Activated CD8-positive, alpha-beta memory T cell treated with anti-CD3 and anti-CD28 coated beads, Interleukin-2, amount 10 ng/mL, durations not matched to agents 7 days and 5 days (primary cell): ENCODE measurements around the gene ATP6V1C2. TPM values are rescaled to one million over a fixed set of nuclear protein-coding genes. Genes with fewer than 3 reads are reported as not detected.

Experiments
- ATAC-seq: fragments of 150-1000 bp; cut with Tn5 transposase; one replicate; pipeline ENCODE4 v1.10.0; 2021; ENCODE audit warnings: moderate library complexity
- CTCF ChIA-PET: fragments of 350-600 bp; sonication (Branson Sonifier 250); formaldehyde crosslinking; loops from one replicate; lab custom pipeline; 2021; ENCODE audit warnings: antibody characterized with exemption; lab: Charles Lee
- DNase-seq: peaks from one replicate; pipeline ENCODE4 v3.0.0-alpha.2; 2020
- H3K27ac Mint-ChIP-seq: one replicate; pipeline ENCODE4 v1.8.0; 2021; ENCODE audit warnings: mild to moderate bottlenecking, mixed read lengths
- H3K27me3 Mint-ChIP-seq: one replicate; pipeline ENCODE4 v1.8.0; 2021; ENCODE audit warnings: mixed read lengths
- H3K36me3 Mint-ChIP-seq: one replicate; pipeline ENCODE4 v1.8.0; 2021; ENCODE audit warnings: mild to moderate bottlenecking, mixed read lengths
- H3K4me1 Mint-ChIP-seq: one replicate; pipeline ENCODE4 v1.8.0; 2021; ENCODE audit warnings: mixed read lengths
- H3K4me3 Mint-ChIP-seq: one replicate; pipeline ENCODE4 v1.8.0; 2021; ENCODE audit warnings: mild to moderate bottlenecking, moderate library complexity, mixed read lengths
- H3K9me3 Mint-ChIP-seq: one replicate; pipeline ENCODE4 v1.8.0; 2022; ENCODE audit warnings: low read depth, mixed read lengths
- total RNA-seq, 2 experiments: library from RNA; stranded (reverse); gene quantifications; one replicate each; pipeline ENCODE4 v1.2.3, GENCODE V29; 2021

ATP6V1C2 gene
- total RNA-seq, 2 experiments from 2014 or later, result not detected

GRCh38 chr2:10764096-10764785 lies 42.8 kb downstream of the ATP6V1C2 start:
- Mint-ChIP-seq H3K27ac (no peak overlapping the region), H3K9me3 (no peaks in the 10 kb centered on the region), H3K27me3 (no peaks in the 10 kb centered on the region), H3K4me1 (no peaks in the 10 kb centered on the region), H3K4me3 (no peak overlapping the region), H3K36me3 (no peaks in the 10 kb centered on the region)
- CTCF ChIA-PET, result no interaction called here
- DNase-seq, result no peak
- no peak for ATAC-seq

DNA sequence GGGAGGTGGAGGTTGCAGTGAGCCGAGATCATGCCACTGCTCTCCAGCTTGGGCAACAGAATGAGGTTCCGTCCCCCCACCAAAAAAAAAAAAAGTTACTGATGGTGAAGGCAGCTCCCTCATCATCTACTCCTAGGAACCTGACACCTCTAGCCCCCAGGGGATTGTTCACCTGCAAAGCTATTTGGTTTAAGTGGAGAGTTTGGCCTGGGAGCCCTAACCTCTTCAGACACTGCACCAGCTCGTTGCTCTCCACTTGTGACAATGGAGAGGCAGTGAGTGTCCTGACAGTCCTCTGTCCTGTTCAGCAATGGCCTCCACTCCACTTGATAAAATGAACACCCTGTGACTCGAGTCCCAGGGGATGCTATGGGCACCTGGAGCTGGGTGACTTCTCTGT lies 43.5 kb downstream of the ATP6V1C2 start:
- Mint-ChIP-seq H3K4me3 (no peak overlapping the region), H3K9me3 (no peaks in the 10 kb centered on the region), H3K27me3 (no peaks in the 10 kb centered on the region), H3K4me1 (no peaks in the 10 kb centered on the region), H3K27ac (no peak overlapping the region), H3K36me3 (no peaks in the 10 kb centered on the region)
- CTCF ChIA-PET, result no interaction called here
- ATAC-seq, result no peak
- DNase-seq, result no peak

DNA sequence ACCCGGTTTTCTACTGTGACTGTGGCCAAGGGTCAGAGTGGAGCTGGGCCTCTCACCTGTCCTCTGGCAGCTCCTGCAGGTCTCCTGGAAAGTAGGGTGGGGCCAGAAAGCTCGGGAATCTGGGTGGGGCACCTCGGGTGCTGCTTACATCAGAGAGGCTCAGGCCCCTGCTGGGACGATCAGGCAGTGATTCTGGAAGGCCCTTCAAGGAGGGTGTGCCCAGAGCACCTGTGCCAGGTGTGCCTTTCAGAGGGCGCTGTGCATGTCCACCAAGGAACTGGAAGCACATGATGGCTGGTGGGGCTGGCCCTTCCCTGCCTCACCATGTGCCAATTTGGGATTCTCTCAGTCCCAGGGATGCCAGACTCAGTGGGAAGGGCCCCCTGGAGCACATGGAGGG lies 44.0 kb downstream of the ATP6V1C2 start:
- Mint-ChIP-seq H3K9me3 (no peaks in the 10 kb centered on the region), H3K27ac (no peak overlapping the region), H3K36me3 (no peaks in the 10 kb centered on the region), H3K4me1 (no peaks in the 10 kb centered on the region), H3K4me3 (no peak overlapping the region), H3K27me3 (no peaks in the 10 kb centered on the region)
- DNase-seq (no peak), ATAC-seq (no peak)
- CTCF ChIA-PET, result no interaction called here

GRCh38 chr2:10765914-10766313 lies 44.5 kb downstream of the ATP6V1C2 start:
- Mint-ChIP-seq H3K27me3 (no peaks in the 10 kb centered on the region), H3K9me3 (no peaks in the 10 kb centered on the region), H3K36me3 (no peaks in the 10 kb centered on the region), H3K4me3 (no peak overlapping the region), H3K4me1 (no peaks in the 10 kb centered on the region), H3K27ac (no peak overlapping the region)
- DNase-seq, result no peak
- ATAC-seq, result no peak
- CTCF ChIA-PET, result no interaction called here

DNA sequence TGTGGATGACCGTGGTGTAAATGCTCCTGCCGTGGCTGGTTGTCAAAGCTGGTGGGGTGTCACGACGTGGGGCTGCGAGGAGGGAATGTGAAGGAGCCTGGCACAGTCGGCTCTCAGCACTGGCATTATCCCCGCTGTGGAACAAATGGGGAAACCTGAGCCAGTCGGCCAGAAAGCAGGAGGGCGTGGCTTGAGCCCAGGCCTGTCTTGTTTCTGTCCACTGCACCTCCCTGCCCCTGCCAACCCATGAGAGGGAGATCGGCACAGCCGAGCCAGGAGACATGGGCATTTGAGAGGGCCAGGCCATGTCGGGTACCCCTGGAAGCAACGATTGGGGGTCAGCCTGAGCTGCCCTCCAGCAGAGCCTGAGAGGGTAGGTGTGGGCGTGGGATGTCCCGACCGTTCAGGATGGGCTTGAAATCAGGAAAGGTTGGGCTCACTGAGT lies 46.7 kb downstream of the ATP6V1C2 start:
- Mint-ChIP-seq H3K4me3 (no peak overlapping the region), H3K9me3 (no peaks in the 10 kb centered on the region), H3K27me3 (no peaks in the 10 kb centered on the region), H3K4me1 (no peaks in the 10 kb centered on the region), H3K27ac (no peak overlapping the region), H3K36me3 (no peaks in the 10 kb centered on the region)
- DNase-seq (no peak), ATAC-seq (no peak)
- CTCF ChIA-PET, result interaction anchor here (0.8 kb wide), 1 partner anchor 64 kb away, joined by 4 read pairs; no protein-coding TSS in a partner anchor

DNA sequence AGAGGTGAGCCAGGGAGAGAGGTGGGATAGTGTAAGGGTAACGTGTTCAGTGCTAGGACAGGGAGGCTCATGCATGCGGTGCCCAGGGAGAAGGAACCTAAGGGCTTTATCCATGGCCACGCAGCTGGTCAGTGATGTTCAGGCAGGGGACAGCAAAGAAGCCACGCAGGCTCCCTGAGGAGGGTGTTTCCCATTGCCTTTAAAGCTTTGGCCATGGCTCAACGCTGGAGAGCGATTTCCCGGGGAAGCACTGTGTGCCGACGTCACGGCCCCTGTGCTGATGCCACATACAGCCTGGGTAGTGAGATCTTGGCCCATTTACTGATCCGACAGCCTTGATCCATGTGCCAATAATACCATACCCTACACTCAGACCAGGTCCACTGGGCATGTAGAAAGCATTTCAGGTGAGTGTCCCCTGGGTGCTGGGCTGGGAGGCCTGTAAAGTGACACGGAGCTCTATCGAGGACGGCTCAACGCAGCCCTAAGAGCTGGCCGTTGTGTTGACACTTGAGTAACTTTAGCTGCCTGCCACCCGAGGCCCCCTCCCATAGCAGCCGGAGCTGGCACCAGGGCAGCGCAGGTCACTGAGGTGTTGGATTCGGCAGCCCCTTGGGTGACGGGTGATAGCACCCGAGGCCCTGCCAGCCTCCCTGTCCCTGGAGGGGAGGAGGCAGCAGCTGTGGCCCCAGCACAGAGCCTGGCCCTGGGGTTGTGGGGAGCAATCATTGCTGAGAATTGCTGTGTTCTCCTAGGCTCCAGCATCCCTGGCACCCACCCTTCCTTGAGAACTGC lies 49.7 kb downstream of the ATP6V1C2 start:
- Mint-ChIP-seq H3K36me3 (no peaks in the 10 kb centered on the region), H3K4me3 (no peak overlapping the region), H3K27ac (no peak overlapping the region), H3K4me1 (peaks cover 1% of the 10 kb centered on the region), H3K27me3 (no peaks in the 10 kb centered on the region), H3K9me3 (no peaks in the 10 kb centered on the region)
- no peak for ATAC-seq
- DNase-seq, result no peak
- CTCF ChIA-PET, result no interaction called here

GRCh38 chr2:10771786-10772185 lies 50.4 kb downstream of the ATP6V1C2 start:
- Mint-ChIP-seq H3K27ac (no peak overlapping the region), H3K4me3 (no peak overlapping the region), H3K4me1 (peaks cover 1% of the 10 kb centered on the region), H3K36me3 (no peaks in the 10 kb centered on the region), H3K9me3 (no peaks in the 10 kb centered on the region), H3K27me3 (no peaks in the 10 kb centered on the region)
- CTCF ChIA-PET, result no interaction called here
- no peak for DNase-seq
- ATAC-seq, result no peak

GRCh38 chr2:10772201-10772867 lies 50.9 kb downstream of the ATP6V1C2 start:
- H3K4me3 Mint-ChIP-seq, result no peak overlapping the region
- H3K9me3 Mint-ChIP-seq, result no peaks in the 10 kb centered on the region
- DNase-seq, result no peak
- no peak overlapping the region for H3K27ac Mint-ChIP-seq
- no peaks in the 10 kb centered on the region for H3K36me3 Mint-ChIP-seq
- ATAC-seq, result no peak
- peaks cover 1% of the 10 kb centered on the region for H3K4me1 Mint-ChIP-seq
- no peaks in the 10 kb centered on the region for H3K27me3 Mint-ChIP-seq
- CTCF ChIA-PET, result no interaction called here

DNA sequence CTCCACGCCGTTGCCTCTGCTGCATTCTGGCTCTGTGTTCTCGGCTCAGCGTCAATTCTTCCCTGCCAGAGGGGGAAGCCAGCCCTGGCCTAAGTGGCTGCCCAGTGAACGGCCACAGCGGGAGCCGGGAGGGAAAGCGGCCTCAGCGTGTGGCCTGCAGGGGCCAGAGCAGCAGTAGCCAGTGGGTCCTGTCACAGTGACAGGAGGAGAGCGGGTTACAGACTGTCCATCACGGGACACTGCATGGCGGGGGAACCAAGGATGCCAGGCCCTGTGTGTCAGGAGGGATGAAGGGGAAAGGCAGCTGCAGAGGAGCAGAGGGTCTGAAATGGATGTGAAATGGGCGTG lies 51.4 kb downstream of the ATP6V1C2 start:
- Mint-ChIP-seq H3K4me3 (no peak overlapping the region), H3K9me3 (no peaks in the 10 kb centered on the region), H3K4me1 (peaks cover 1% of the 10 kb centered on the region), H3K27ac (no peak overlapping the region), H3K27me3 (no peaks in the 10 kb centered on the region), H3K36me3 (no peaks in the 10 kb centered on the region)
- CTCF ChIA-PET, result no interaction called here
- no peak for DNase-seq
- no peak for ATAC-seq

GRCh38 chr2:10773821-10774341 lies 52.5 kb downstream of the ATP6V1C2 start:
- no peak for DNase-seq
- Mint-ChIP-seq H3K27ac (no peak overlapping the region), H3K9me3 (no peaks in the 10 kb centered on the region), H3K4me3 (no peak overlapping the region), H3K36me3 (no peaks in the 10 kb centered on the region), H3K4me1 (peaks cover 1% of the 10 kb centered on the region), H3K27me3 (no peaks in the 10 kb centered on the region)
- no peak for ATAC-seq
- CTCF ChIA-PET, result no interaction called here

- H3K4me3 Mint-ChIP-seq, result no peak overlapping the region
- CTCF ChIA-PET, result no interaction called here
These were observed 53.0 kb downstream of the ATP6V1C2 start for GRCh38 chr2:10774394-10774793.

DNA sequence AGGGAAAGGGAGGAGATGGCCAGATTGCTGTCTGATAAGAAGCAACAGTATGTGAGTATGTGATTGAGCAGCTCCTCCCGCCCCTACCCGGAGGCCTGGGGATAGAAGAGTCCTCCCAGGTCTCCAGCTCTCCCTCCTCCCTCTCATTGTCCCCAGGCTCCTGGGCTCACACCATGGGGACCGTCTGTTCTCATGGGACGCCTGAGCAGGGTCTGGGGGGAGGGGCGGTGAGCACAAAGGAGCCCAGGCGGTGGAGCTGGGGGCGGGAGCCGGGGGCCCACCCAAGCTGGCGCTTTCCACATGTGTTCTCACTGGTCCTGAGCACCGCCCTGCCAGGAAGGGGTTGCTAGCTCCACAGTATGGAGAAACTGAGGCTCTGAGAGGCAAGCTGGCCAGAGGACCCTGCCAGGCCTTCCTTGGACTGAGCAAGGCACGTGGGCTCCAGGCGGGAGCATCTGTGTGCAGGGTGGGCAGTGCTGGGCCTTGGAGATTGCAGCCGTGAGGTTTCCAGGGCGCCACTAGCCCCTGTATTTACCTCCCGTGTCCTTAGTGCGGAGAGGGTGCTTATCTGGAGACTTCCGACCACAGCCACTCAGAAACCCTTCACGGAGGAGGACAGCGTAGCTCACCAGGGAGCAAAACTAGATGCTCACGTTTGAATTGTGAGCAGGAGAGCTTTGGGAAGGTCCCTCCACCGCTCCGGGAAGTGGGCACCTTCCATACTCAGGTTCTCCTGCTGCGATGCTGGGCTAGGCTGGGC lies 53.8 kb downstream of the ATP6V1C2 start:
- Mint-ChIP-seq H3K4me1 (peaks cover 1% of the 10 kb centered on the region), H3K27me3 (no peaks in the 10 kb centered on the region), H3K9me3 (no peaks in the 10 kb centered on the region), H3K36me3 (peaks cover 3% of the 10 kb centered on the region), H3K4me3 (no peak overlapping the region), H3K27ac (no peak overlapping the region)
- DNase-seq (no peak), ATAC-seq (no peak)
- CTCF ChIA-PET, result no interaction called here

More at GRCh38 chr2:10774394-10774793, 53.0 kb downstream of the ATP6V1C2 start:
- H3K27ac Mint-ChIP-seq, result no peak overlapping the region
- no peaks in the 10 kb centered on the region for H3K9me3 Mint-ChIP-seq
- H3K27me3 Mint-ChIP-seq, result no peaks in the 10 kb centered on the region
- DNase-seq, result no peak
- H3K4me1 Mint-ChIP-seq, result peaks cover 1% of the 10 kb centered on the region
- no peak for ATAC-seq
- H3K36me3 Mint-ChIP-seq, result no peaks in the 10 kb centered on the region

- CTCF ChIA-PET, result no interaction called here
- no peaks in the 10 kb centered on the region for H3K27me3 Mint-ChIP-seq
- peaks cover 1% of the 10 kb centered on the region for H3K4me1 Mint-ChIP-seq
- ATAC-seq (no peak), DNase-seq (no peak)
- H3K4me3 Mint-ChIP-seq, result no peak overlapping the region
- no peaks in the 10 kb centered on the region for H3K9me3 Mint-ChIP-seq
- peaks cover 5% of the 10 kb centered on the region for H3K36me3 Mint-ChIP-seq
- H3K27ac Mint-ChIP-seq, result no peak overlapping the region
These were observed 54.4 kb downstream of the ATP6V1C2 start for GRCh38 chr2:10775831-10776230.
